CD4-positive, alpha-beta T cell treated with Interleukin-17A for 4 hours (primary cell): ENCODE results near the gene DCUN1D1.

Experiments
- DNase-seq: peaks from one replicate; pipeline ENCODE4 v3.0.0-alpha.2; 2020; ENCODE audit warnings: mixed read lengths

Gene DCUN1D1

DNA sequence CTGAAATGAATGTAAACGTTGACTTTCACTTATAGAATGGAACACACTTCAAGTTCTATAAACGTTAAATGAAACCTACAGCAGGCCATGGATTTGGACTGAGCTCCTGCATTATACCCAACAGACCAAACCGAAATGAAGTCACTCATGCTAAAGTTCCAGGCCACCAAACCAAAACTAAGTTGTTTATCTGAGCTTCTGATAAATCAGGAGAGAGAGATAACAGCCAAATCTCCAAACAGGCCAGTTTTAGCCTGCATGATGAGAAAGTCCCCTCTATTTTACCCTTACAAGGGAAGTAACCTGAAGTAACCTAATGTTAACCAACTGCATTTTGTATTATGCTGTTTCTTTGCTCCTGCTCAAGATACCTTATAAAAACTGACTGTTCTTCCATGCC, 44.5 kb downstream of the DCUN1D1 start:
- no peak for DNase-seq

DNA sequence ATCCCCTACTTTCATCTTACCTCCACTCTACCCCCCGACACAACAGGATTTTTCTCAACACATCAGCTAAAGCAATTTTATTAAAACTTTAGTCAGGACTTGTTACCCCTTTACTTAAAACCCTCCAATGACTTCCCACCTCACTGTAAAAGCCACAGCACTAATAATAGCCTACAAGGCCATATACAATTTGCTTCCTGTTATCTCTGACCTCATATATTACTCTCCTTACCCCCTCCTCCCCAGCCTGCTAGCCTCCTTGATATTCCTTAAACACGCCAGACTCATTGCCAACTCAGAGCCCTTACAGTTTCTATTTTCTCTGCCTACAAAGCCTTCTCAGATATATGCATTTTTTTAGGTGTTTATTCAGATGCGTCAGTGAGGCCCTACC, 54.4 kb downstream of the DCUN1D1 start:
- no peak for DNase-seq

GRCh38 chr3:182925330-182925943, 54.9 kb downstream of the DCUN1D1 start:
- no peak for DNase-seq

DNA sequence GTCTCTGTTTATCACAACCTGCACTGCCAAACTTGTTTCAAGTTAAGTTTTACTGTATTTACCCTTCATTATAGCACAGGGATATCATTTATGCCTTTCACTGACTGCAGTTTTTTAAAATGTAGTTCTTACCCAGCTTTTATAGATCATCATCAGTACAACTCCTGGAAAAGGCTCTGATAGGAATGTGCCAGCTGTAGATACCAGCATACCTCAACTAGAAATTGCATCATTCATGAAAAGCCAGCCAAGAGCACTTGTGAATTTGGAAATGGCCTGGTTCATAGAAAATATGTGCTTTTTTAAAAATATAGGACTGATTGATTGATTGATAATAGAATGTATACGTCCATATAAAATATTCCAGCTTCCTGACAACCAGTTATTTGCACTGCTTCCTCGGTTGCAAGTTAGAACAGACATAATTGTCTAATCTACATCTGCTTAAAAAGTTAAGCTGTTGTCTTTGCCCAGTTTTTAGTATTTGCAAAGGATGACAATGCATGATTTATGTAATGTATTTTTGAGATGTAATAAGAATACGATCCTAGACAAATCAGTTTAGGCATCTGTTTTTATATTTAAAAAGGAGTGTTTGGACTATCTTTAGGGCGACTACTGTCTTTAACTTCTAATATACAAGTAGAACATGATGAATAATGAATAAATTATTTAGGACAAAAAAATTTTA, 58.5 kb downstream of the DCUN1D1 start:
- DNase-seq: no peak

DNA sequence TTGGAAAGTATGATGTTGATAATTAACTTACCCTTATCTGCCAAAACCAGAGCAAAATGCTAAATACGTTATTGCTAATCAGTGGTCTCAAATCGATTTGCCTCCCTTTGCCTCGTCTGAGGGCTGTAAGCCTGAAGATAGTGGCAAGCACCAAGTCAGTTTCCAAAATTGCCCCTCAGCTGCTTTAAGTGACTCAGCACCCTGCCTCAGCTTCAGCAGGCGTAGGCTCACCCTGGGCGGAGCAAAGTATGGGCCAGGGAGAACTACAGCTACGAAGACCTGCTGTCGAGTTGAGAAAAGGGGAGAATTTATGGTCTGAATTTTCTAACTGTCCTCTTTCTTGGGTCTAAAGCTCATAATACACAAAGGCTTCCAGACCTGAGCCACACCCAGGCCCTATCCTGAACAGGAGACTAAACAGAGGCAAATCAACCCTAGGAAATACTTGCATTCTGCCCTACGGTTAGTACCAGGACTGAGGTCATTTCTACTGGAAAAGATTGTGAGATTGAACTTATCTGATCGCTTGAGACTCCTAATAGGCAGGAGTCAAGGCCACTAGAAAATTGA, 59.7 kb downstream of the DCUN1D1 start:
- no peak for DNase-seq

DNA sequence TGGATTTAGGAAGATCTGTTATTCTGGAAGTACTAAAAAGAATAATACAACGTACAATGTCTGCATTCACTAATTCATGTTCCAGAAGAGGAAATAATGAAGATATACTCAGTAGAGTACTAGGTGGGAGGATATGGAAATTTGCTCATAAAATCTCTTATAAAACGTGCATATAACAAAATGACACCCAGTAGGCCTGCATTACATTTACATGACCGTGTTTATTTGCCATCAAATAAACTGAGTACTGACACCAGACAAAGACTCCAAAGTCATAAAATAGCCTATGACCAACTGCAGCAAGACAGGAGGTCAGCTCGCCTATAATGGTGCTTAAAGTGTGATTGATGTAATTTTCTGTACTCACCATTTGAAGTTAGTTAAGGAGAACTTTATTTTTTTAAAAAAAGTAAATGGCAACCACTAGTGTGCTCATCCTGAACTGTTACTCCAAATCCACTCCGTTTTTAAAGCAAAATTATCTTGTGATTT, 60.4 kb downstream of the DCUN1D1 start:
- no peak for DNase-seq

GRCh38 chr3:182917134-182917533, 63.2 kb downstream of the DCUN1D1 start:
- DNase-seq: no peak

GRCh38 chr3:182914341-182914740, 66.0 kb downstream of the DCUN1D1 start:
- DNase-seq: no peak

- peak; percentile 11 for DNase-seq
These were observed 66.4 kb downstream of the DCUN1D1 start for GRCh38 chr3:182913889-182914288.

GRCh38 chr3:182912474-182912873, 67.9 kb downstream of the DCUN1D1 start:
- no peak for DNase-seq

DNA sequence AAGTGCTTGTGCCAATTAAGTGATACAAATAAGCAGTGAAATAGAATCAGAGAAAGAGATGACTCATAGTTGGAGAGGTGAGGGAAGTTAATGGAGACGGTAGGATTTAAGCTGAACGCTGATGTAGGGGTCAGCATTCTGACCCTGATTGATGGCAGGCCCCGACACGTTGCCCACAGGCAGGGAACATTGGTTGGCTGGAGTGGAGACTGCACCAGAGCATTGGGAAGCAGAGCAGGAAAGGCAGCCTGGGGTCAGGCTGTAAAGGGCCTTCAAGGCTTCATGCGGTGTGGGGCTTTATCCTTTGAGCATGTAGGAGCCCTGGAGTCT, 68.6 kb downstream of the DCUN1D1 start:
- no peak for DNase-seq

GRCh38 chr3:182910936-182911781, 69.2 kb downstream of the DCUN1D1 start:
- no peak for DNase-seq

DNA sequence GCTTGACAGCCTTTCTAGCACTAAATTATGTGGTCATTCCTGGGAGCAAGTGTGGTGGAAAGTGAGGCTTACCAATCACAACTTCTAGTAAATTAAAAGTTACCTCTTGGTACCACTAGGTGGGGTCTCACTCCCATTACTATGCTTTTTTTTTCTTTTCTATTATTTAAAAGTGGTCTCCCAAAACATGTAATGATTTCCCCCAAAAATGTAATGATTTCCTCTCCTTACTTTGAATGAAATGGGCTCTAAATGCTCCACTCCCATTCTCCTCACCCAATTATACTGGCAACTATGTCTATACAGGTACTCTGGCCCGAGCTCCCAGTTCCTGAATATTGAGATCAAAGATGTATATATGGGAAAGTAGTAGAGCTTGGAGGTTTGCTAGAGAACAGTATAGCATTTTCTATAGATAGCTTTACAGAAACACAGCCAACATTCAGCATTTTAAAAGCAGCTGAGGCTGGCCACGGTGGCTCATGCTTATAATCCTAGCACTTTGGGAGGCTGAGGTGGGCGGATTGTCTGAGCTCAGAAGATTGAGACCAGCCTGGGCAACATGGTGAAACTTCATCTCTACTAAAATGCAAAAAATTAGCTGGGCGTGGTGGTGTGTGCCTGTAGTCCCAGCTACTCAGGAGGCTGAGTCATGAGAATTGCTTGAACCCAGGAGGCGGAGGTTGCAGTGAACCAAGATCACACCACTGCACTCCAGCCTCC, 70.9 kb downstream of the DCUN1D1 start:
- DNase-seq: no peak

GRCh38 chr3:182908471-182908870, 71.9 kb downstream of the DCUN1D1 start:
- DNase-seq: no peak

GRCh38 chr3:182906036-182906435, 74.3 kb downstream of the DCUN1D1 start:
- no peak for DNase-seq

DNA sequence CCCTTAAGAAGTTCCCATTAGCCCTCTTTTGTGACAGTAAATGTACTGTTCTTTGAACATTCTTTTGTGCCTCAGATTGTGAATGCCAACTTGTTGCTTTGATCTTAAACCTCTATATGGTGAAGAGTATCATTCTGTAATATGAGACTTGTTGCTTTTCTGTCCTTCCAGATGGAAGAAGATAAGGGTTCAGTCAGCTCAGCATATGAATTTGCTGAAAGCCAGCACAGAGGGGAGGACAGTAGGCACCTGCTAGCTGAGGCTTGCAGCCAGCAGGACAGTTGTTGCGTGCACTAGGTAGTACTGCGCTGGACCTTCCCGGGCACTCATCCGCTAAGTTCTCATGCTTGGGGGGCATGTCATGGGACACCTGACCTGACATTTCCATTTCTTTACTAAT, 74.7 kb downstream of the DCUN1D1 start:
- DNase-seq: no peak

DNA sequence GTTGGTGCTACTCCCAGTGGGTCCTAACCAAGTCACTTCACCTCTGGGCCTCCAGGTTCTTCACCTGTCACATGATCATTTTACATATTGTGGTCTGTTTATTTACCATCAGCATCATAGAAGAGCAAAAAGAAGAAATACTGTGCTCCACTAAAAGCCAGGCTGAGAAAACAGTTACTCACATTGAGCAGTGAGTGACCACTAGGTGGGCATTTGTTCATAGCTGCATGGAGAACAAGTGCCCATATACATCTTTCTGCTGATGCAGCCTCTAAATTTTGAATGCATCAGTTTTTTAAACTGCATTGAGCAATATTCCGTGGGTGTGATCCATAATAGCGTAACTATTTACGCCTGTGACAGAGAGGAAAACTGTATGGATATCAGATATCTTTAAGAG, 76.2 kb downstream of the DCUN1D1 start:
- no peak for DNase-seq

DNA sequence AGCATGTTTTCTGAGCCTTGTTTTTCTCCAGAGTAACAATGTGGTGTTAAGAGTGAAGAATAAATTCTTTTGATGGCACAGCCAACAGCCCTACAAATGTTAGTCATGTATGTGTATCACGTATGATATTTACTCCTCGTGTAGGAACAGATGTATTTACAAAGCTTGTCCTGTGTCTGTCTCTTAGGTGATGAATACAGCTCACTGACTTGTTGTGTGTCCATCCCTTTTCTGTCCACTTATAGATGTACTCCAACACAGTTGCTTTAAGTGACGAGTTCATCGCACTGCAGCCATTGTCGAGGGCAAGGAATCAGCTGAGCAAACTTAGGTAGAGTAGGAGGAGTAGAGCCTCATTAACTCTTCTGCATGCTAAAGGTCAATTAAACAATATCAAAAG, 78.1 kb downstream of the DCUN1D1 start:
- DNase-seq: no peak

- DNase-seq: no peak
These were observed 83.8 kb downstream of the DCUN1D1 start for GRCh38 chr3:182896553-182896952.

GRCh38 chr3:182895513-182896112, 84.7 kb downstream of the DCUN1D1 start:
- no peak for DNase-seq

- no peak for DNase-seq
These were observed 88.1 kb downstream of the DCUN1D1 start for GRCh38 chr3:182892226-182892625.

DNA sequence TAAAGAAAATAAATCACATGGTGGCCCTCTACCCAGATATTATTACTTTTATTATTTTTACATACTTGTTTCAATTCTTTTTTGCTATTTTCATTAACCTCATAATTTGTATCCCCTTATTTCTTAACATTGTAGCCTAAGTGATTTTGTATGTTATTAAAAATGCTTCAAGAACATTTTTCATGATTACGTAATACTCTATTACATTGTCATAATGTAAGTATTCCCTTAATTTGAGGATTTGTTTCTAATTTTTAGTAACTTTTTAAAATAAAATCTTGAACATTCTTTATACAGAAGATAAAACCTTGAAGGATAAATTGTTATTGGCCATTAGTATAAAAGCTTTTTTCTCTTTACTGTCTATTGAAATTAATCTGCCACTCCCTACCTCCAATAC, 89.0 kb downstream of the DCUN1D1 start:
- DNase-seq: no peak
